Lower leg skin (tissue), 3 donors: ENCODE data around the gene ODAM.

Experiments
- POLR2A ChIP-seq, 2 donors: fragments of 450-650 bp; IDR thresholded peaks; one replicate each; pipeline ENCODE4 v1.6.1; 2016 to 2017; ENCODE audit warnings: antibody characterized with exemption in 2 of 2, mild to moderate bottlenecking in 1 of 2, moderate library complexity in 1 of 2
- TF ChIP-seq, protein P1 (sequence below), 3 donors: fragments of 450-650 bp; IDR thresholded peaks; one replicate each; pipeline ENCODE4 v1.5.1; 2016; ENCODE audit warnings: antibody characterized with exemption in 3 of 3, mild to moderate bottlenecking in 3 of 3, moderate library complexity in 2 of 3

DNA sequence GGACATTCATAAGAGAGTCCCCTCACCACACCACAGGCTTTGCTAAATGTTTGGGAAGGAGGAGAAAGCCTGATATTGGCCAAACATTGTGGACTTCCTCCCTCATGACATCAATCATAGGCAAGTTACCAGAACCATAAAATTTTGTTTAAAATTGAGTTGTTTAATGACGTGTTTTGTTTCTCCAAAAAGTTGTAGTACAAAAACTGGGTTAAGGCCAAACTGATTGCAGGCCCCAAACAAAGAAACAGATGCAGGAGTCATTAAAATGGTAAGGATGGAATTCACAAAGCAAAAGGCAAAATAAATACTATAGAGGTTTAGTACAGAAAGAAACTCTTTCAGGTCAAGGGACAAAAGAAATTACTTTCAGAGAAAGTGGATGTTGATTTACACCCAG, 3.9 kb upstream of the ODAM start:
- TF ChIP-seq, protein P1, sequence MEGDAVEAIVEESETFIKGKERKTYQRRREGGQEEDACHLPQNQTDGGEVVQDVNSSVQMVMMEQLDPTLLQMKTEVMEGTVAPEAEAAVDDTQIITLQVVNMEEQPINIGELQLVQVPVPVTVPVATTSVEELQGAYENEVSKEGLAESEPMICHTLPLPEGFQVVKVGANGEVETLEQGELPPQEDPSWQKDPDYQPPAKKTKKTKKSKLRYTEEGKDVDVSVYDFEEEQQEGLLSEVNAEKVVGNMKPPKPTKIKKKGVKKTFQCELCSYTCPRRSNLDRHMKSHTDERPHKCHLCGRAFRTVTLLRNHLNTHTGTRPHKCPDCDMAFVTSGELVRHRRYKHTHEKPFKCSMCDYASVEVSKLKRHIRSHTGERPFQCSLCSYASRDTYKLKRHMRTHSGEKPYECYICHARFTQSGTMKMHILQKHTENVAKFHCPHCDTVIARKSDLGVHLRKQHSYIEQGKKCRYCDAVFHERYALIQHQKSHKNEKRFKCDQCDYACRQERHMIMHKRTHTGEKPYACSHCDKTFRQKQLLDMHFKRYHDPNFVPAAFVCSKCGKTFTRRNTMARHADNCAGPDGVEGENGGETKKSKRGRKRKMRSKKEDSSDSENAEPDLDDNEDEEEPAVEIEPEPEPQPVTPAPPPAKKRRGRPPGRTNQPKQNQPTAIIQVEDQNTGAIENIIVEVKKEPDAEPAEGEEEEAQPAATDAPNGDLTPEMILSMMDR (IDR thresholded peaks at IDR 0.05) = no peak
- no peak for TF ChIP-seq POLR2A (IDR thresholded peaks at IDR 0.05)
